Activated CD4-positive, alpha-beta memory T cell treated with anti-CD3 and anti-CD28 coated beads for 36 hours (primary cell): ENCODE measurements around the gene HS2ST1. TPM values are rescaled to one million over a fixed set of nuclear protein-coding genes. Genes with fewer than 3 reads are reported as not detected.
"Not testable (repeated sequence)": the region's sequence is repeated elsewhere in the genome, so short reads cannot be mapped to it uniquely, and the experiment has no call there.

Experiments
- CTCF ChIA-PET: fragments of 350-600 bp; sonication (Branson Sonifier 250); formaldehyde crosslinking; loops from one replicate; lab custom pipeline; 2021; ENCODE audit warnings: antibody characterized with exemption, inconsistent platforms; lab: Charles Lee
- POLR2A ChIA-PET: fragments of 350-600 bp; sonication (Branson Sonifier 250); formaldehyde crosslinking; loops from one replicate; lab custom pipeline; 2021; ENCODE audit warnings: antibody characterized with exemption; lab: Charles Lee
- DNase-seq: peaks from one replicate; pipeline ENCODE4 v3.0.0-alpha.2; 2020
- H3K27ac Mint-ChIP-seq: one replicate; pipeline ENCODE4 v1.8.0; 2021; ENCODE audit warnings: mixed read lengths
- H3K27me3 Mint-ChIP-seq: one replicate; pipeline ENCODE4 v1.8.0; 2021; ENCODE audit warnings: mixed read lengths
- H3K36me3 Mint-ChIP-seq: one replicate; pipeline ENCODE4 v1.8.0; 2021; ENCODE audit warnings: mixed read lengths
- H3K4me1 Mint-ChIP-seq: one replicate; pipeline ENCODE4 v1.8.0; 2021; ENCODE audit warnings: low read depth, mixed read lengths
- H3K4me3 Mint-ChIP-seq: one replicate; pipeline ENCODE4 v1.8.0; 2021; ENCODE audit warnings: mild to moderate bottlenecking, mixed read lengths
- H3K9me3 Mint-ChIP-seq: one replicate; pipeline ENCODE4 v1.8.0; 2021; ENCODE audit warnings: mixed read lengths
- intact Hi-C: fragments of 100-400 bp; cut with micrococcal nuclease; formaldehyde crosslinking; loops from one replicate; pipeline ENCODE4 v1.15.1; 2023
- total RNA-seq, 2 experiments: library from RNA; stranded (reverse); gene quantifications; one replicate each; pipeline ENCODE4 v1.2.3, GENCODE V29; 2021

The HS2ST1 gene
- total RNA-seq, 2 experiments from 2014 or later, result 16.4 to 16.5 TPM

- intact Hi-C loops, result no loop called here
- no peak overlapping the region for H3K4me3 Mint-ChIP-seq
- no peaks in the 10 kb centered on the region for H3K9me3 Mint-ChIP-seq
- CTCF ChIA-PET, result no interaction called here
- H3K4me1 Mint-ChIP-seq, result peaks cover 3% of the 10 kb centered on the region
- no peak for DNase-seq
- H3K27ac Mint-ChIP-seq, result no peak overlapping the region
- no peaks in the 10 kb centered on the region for H3K27me3 Mint-ChIP-seq
- H3K36me3 Mint-ChIP-seq, result no peaks in the 10 kb centered on the region
- POLR2A ChIA-PET, result no interaction called here
Observed at GRCh38 chr1:86953167-86953566, 38.7 kb downstream of the HS2ST1 start.

GRCh38 chr1:86955678-86956077 lies 41.2 kb downstream of the HS2ST1 start:
- DNase-seq, result no peak
- POLR2A ChIA-PET, result no interaction called here
- Mint-ChIP-seq H3K4me3 (no peak overlapping the region), H3K4me1 (peaks cover 3% of the 10 kb centered on the region), H3K27ac (no peak overlapping the region), H3K27me3 (no peaks in the 10 kb centered on the region), H3K9me3 (no peaks in the 10 kb centered on the region), H3K36me3 (no peaks in the 10 kb centered on the region)
- CTCF ChIA-PET, result interaction anchor here (0.6 kb wide), 1 partner anchor 1894 kb away, joined by 3 read pairs; no protein-coding TSS in a partner anchor
- intact Hi-C loops, result no loop called here

- intact Hi-C loops, result no loop called here
- Mint-ChIP-seq H3K27ac (no peak overlapping the region), H3K27me3 (no peaks in the 10 kb centered on the region), H3K4me1 (peaks cover 3% of the 10 kb centered on the region), H3K36me3 (no peaks in the 10 kb centered on the region), H3K4me3 (no peak overlapping the region), H3K9me3 (no peaks in the 10 kb centered on the region)
- no peak for DNase-seq
- ChIA-PET POLR2A (no interaction called here), CTCF (interaction anchor here (0.6 to 0.8 kb wide), 2 partner anchors 41 to 1894 kb away, joined by 3 to 4 read pairs; no protein-coding TSS in a partner anchor)
Observed at GRCh38 chr1:86956221-86956620, 41.8 kb downstream of the HS2ST1 start.

DNA sequence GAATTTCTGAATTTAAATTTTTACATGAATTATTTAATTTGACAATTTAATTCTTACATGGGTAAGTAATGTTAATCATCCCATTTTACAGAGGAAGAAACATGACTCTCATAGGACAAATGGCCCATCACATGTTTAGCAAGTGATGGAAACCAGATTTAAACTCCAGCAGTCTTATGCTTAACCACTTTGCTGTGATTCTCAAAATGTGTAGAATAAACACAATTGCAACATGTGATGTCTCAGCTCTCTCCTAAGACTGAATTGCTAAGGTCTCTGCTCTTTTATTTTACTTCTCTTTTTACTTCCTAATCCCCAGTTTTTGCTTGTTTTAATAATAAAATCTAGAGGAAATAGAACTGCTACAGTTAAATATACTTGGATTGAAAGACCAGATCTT lies 42.8 kb downstream of the HS2ST1 start:
- intact Hi-C loops, result no loop called here
- CTCF ChIA-PET, result no interaction called here
- POLR2A ChIA-PET, result no interaction called here
- no peaks in the 10 kb centered on the region for H3K36me3 Mint-ChIP-seq
- H3K9me3 Mint-ChIP-seq, result no peaks in the 10 kb centered on the region
- peaks cover 3% of the 10 kb centered on the region for H3K4me1 Mint-ChIP-seq
- no peak overlapping the region for H3K27ac Mint-ChIP-seq
- no peak overlapping the region for H3K4me3 Mint-ChIP-seq
- H3K27me3 Mint-ChIP-seq, result no peaks in the 10 kb centered on the region
- DNase-seq, result no peak

DNA sequence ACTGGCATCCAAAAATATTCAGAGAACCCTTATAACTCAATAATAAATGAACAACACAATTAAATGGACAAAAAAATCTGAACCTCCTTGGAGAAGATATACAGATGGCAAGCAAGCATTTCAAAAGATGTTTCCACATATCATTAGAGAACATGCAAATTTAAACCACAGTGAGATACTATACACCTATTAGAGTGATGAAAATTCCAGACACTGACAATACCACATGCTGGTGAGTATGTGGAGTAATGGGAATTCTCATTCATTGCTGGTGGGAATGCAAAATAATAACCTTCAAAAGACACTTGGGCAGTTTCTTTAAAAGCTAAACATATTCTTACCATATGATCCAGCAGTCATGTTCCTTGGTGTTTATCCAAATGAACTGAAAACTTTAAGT lies 46.1 kb downstream of the HS2ST1 start:
- Mint-ChIP-seq H3K27ac (no peak overlapping the region), H3K9me3 (peaks cover 3% of the 10 kb centered on the region), H3K4me1 (no peaks in the 10 kb centered on the region), H3K4me3 (no peak overlapping the region), H3K27me3 (no peaks in the 10 kb centered on the region), H3K36me3 (no peaks in the 10 kb centered on the region)
- DNase-seq, result no peak
- CTCF ChIA-PET, result no interaction called here
- intact Hi-C loops, result no loop called here
- POLR2A ChIA-PET, result no interaction called here

DNA sequence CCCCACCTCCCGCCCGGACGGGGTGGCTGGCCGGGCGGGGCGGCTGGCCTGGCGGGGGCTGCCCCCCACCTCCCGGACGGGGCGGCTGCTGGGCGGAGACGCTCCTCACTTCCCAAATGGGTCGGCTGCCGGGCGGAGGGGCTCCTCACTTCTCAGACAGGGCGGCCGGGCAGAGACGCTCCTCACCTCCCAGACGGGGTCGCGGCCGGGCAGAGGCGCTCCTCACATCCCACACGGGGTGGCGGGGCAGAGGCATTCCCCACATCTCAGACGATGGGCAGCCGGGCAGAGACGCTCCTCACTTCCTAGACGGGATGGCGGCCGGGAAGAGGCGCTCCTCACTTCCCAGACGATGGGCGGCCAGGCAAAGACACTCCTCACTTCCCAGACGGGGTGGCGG lies 49.4 kb downstream of the HS2ST1 start:
- CTCF ChIA-PET, result interaction anchor here (2.1 kb wide), 1 partner anchor 130 kb away, joined by 11 read pairs; no protein-coding TSS in a partner anchor
- POLR2A ChIA-PET, H3K27ac Mint-ChIP-seq: not testable (repeated sequence)

DNA sequence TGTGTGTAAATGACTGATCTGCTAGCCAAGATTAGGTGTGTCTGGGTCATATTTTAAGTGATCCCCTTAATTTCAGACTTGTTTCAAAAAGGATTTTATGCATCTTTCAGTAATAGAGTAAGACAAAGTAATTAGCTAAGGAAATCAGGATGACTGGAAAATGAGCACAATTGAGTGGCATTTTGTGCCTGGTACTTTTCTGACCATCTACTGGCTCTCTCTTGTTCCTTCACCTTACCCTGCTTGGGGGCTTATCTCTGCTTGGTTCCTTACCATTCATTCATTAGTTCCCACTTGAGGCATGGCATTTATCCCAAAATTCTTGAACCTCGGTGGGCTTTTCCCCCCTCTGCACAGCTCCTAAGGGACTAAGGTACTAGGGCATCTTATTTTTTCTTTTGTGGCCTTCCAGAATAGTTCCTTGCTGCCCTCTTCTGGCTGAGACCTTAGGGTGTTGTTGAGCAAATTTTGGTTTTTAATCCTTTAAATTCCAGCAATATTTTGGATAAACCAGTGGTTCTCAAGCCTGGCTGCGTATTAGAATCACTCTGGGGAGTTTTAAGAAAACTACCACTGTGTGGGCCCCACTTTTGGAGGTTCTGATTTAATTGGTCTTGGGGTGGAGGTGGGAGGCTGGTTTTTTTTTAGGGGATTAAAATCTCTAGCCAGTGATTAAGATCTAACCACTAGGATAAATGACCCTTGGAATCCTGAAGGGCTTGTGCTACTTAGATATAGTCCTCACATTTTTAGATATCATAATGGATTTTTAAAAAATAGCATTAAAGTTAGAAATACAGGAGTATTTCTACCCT lies 50.8 kb downstream of the HS2ST1 start:
- H3K4me3 Mint-ChIP-seq, result no peak overlapping the region
- CTCF ChIA-PET, result interaction anchor here (1.1 to 2.1 kb wide), 5 partner anchors 12 to 131 kb away, joined by 4 to 11 read pairs (median 5); no protein-coding TSS in a partner anchor
- H3K4me1 Mint-ChIP-seq, result no peaks in the 10 kb centered on the region
- DNase-seq, result no peak
- no peaks in the 10 kb centered on the region for H3K36me3 Mint-ChIP-seq
- H3K27ac Mint-ChIP-seq, result no peak overlapping the region
- no peaks in the 10 kb centered on the region for H3K27me3 Mint-ChIP-seq
- POLR2A ChIA-PET, result no interaction called here
- peaks cover 3% of the 10 kb centered on the region for H3K9me3 Mint-ChIP-seq
- intact Hi-C loops, result loop anchor here (1.0 to 5.0 kb wide), 3 partner anchors 50 to 132 kb away; partner anchors contain the start of genes HS2ST1 and SELENOF

More for the DNA sequence above, 49.4 kb downstream of the HS2ST1 start:
- H3K4me1 Mint-ChIP-seq, H3K9me3 Mint-ChIP-seq, DNase-seq, H3K27me3 Mint-ChIP-seq, H3K36me3 Mint-ChIP-seq, H3K4me3 Mint-ChIP-seq: not testable (repeated sequence)
- intact Hi-C loops, result loop anchor here (2.0 kb wide), 1 partner anchor 49 kb away; the partner anchor contains the start of genes HS2ST1 and SELENOF

DNA sequence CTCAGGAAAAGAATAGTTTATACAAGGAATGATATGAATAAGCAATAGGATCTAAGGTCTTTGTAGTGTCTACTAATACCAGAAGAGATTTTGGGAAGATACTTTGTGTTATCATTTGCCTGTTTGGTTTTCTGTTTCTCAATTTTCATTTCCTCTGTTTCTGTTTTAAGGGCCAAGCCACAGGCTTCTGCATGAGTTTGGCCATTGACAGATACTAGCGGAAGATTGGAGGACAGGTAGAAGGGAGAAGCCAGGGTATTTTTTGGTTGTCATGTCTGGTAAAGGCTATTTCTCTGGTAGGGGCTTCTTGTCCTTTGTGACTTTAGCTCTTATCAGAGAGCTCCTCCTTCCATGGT lies 51.4 kb downstream of the HS2ST1 start:
- intact Hi-C loops, result loop anchor here (1.0 to 5.0 kb wide), 3 partner anchors 51 to 133 kb away; partner anchors contain the start of genes HS2ST1 and SELENOF
- no peaks in the 10 kb centered on the region for H3K4me1 Mint-ChIP-seq
- H3K27ac Mint-ChIP-seq, result no peak overlapping the region
- no peak overlapping the region for H3K4me3 Mint-ChIP-seq
- ChIA-PET CTCF (interaction anchor here (1.3 to 2.1 kb wide), 2 partner anchors 118 to 132 kb away, joined by 5 to 11 read pairs; no protein-coding TSS in a partner anchor), POLR2A (no interaction called here)
- no peaks in the 10 kb centered on the region for H3K27me3 Mint-ChIP-seq
- DNase-seq, result no peak
- no peaks in the 10 kb centered on the region for H3K36me3 Mint-ChIP-seq
- peaks cover 3% of the 10 kb centered on the region for H3K9me3 Mint-ChIP-seq

DNA sequence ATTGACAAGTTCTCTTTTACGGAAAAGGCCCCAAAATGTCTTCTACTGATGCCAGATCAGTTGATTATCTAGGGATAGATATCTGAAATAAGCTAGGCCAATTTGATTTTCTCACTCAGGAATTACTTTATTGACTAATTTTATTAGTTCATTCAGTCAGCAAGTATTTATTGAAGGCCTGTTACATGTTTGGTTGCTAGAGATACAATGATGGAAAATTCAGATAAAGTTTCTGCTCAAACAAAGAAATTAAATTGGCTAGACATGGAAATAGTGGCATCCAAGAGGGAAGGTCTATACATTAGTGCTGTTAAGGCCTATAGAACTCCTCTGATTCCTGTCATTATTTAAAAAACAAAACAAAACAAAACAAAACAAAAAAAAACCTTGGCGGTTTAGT lies 56.5 kb downstream of the HS2ST1 start:
- intact Hi-C loops, result no loop called here
- Mint-ChIP-seq H3K36me3 (no peaks in the 10 kb centered on the region), H3K4me1 (peaks cover 9% of the 10 kb centered on the region), H3K27ac (no peak overlapping the region), H3K4me3 (no peak overlapping the region), H3K9me3 (no peaks in the 10 kb centered on the region), H3K27me3 (no peaks in the 10 kb centered on the region)
- DNase-seq, result no peak
- ChIA-PET POLR2A (no interaction called here), CTCF (interaction anchor here (1.1 kb wide), 1 partner anchor 113 kb away, joined by 6 read pairs; no protein-coding TSS in a partner anchor)

DNA sequence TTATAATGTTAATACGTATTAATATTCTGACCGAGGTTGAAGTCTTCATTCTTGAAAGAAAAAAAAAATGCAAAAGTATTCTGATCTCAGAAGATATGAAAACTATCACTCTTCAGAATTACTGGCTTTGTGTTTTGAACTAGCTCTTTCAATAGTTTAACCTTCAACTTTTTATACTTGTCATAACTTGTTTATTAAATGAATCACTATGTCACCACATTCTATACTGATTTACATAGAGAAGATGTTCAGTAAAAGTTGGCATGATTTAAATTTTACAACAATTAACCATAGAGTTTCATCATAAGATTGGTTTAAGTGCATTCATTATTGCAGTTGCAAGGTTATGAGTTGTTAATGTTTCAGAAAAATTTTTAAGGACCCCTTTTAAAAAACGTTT lies 57.3 kb downstream of the HS2ST1 start:
- Mint-ChIP-seq H3K4me1 (peaks cover 10% of the 10 kb centered on the region), H3K9me3 (no peaks in the 10 kb centered on the region), H3K36me3 (no peaks in the 10 kb centered on the region), H3K27ac (no peak overlapping the region), H3K4me3 (no peak overlapping the region), H3K27me3 (no peaks in the 10 kb centered on the region)
- no peak for DNase-seq
- CTCF ChIA-PET, result interaction anchor here (1.1 kb wide), 1 partner anchor 112 kb away, joined by 6 read pairs; no protein-coding TSS in a partner anchor
- POLR2A ChIA-PET, result no interaction called here
- intact Hi-C loops, result no loop called here

GRCh38 chr1:86972262-86972661 lies 57.8 kb downstream of the HS2ST1 start:
- Mint-ChIP-seq H3K36me3 (no peaks in the 10 kb centered on the region), H3K4me3 (no peak overlapping the region), H3K27ac (no peak overlapping the region), H3K27me3 (no peaks in the 10 kb centered on the region), H3K9me3 (no peaks in the 10 kb centered on the region), H3K4me1 (peaks cover 10% of the 10 kb centered on the region)
- ChIA-PET POLR2A (no interaction called here), CTCF (no interaction called here)
- DNase-seq, result no peak
- intact Hi-C loops, result no loop called here

- no peaks in the 10 kb centered on the region for H3K27me3 Mint-ChIP-seq
- no peak overlapping the region for H3K27ac Mint-ChIP-seq
- H3K36me3 Mint-ChIP-seq, result no peaks in the 10 kb centered on the region
- DNase-seq, result no peak
- ChIA-PET CTCF (interaction anchor here (1.1 to 2.1 kb wide), 2 partner anchors 11 to 108 kb away, joined by 4 to 5 read pairs; no protein-coding TSS in a partner anchor), POLR2A (no interaction called here)
- peaks cover 10% of the 10 kb centered on the region for H3K4me1 Mint-ChIP-seq
- intact Hi-C loops, result no loop called here
- no peak overlapping the region for H3K4me3 Mint-ChIP-seq
- no peaks in the 10 kb centered on the region for H3K9me3 Mint-ChIP-seq
Observed at GRCh38 chr1:86975993-86976550, 61.6 kb downstream of the HS2ST1 start.
